Measurements from ENCODE around the gene ATF7IP2.
"Not testable (repeated sequence)": the region's sequence is repeated elsewhere in the genome, so short reads cannot be mapped to it uniquely, and the experiment has no call there.

ATF7IP2 gene

GRCh38 chr16:10447289-10447688 is 61.4 kb downstream of the ATF7IP2 start:
- no peak for DNase-seq (ENCODE audit: low read depth in 3 of 3, low spot score in 1 of 3)

GRCh38 chr16:10452208-10453158 is 66.6 kb downstream of the ATF7IP2 start:
- not testable (repeated sequence) for DNase-seq (ENCODE audit: low read depth in 3 of 3, low spot score in 1 of 3)

- no peak for DNase-seq (ENCODE audit: low read depth in 3 of 3, low spot score in 1 of 3)
Measured at GRCh38 chr16:10453159-10453510, 67.3 kb downstream of the ATF7IP2 start.

- DNase-seq (ENCODE audit: low read depth in 3 of 3, low spot score in 1 of 3), result no peak
Measured at GRCh38 chr16:10465821-10466220, 80.0 kb downstream of the ATF7IP2 start.

GRCh38 chr16:10466313-10466712 is 80.5 kb downstream of the ATF7IP2 start:
- DNase-seq (ENCODE audit: low read depth in 3 of 3, low spot score in 1 of 3), result no peak

- no peak for DNase-seq (ENCODE audit: low read depth in 3 of 3, low spot score in 1 of 3)
Measured at GRCh38 chr16:10466861-10467260, 81.0 kb downstream of the ATF7IP2 start.

GRCh38 chr16:10476636-10477035 is 90.8 kb downstream of the ATF7IP2 start:
- DNase-seq (ENCODE audit: low read depth in 3 of 3, low spot score in 1 of 3), result not testable (repeated sequence)

- DNase-seq (ENCODE audit: low read depth in 3 of 3, low spot score in 1 of 3), result no peak
Measured at GRCh38 chr16:10480151-10480550, 94.3 kb downstream of the ATF7IP2 start.

GRCh38 chr16:10485159-10485558 is 99.3 kb downstream of the ATF7IP2 start:
- DNase-seq (ENCODE audit: low read depth in 3 of 3, low spot score in 1 of 3), result no peak

- no peak for DNase-seq (ENCODE audit: low read depth in 3 of 3, low spot score in 1 of 3)
Measured at GRCh38 chr16:10485698-10486382, 100.0 kb downstream of the ATF7IP2 start.

GRCh38 chr16:10490141-10490540 is 104.3 kb downstream of the ATF7IP2 start:
- no peak for DNase-seq (ENCODE audit: low read depth in 3 of 3, low spot score in 1 of 3)

GRCh38 chr16:10493276-10493675 is 107.4 kb downstream of the ATF7IP2 start:
- no peak for DNase-seq (ENCODE audit: low read depth in 3 of 3, low spot score in 1 of 3)

GRCh38 chr16:10494343-10495030 is 108.6 kb downstream of the ATF7IP2 start:
- DNase-seq (ENCODE audit: low read depth in 3 of 3, low spot score in 1 of 3), result no peak

GRCh38 chr16:10495031-10495345 is 109.1 kb downstream of the ATF7IP2 start:
- no peak for DNase-seq (ENCODE audit: low read depth in 3 of 3, low spot score in 1 of 3)

GRCh38 chr16:10497132-10498101 is 111.6 kb downstream of the ATF7IP2 start:
- DNase-seq (ENCODE audit: low read depth in 3 of 3, low spot score in 1 of 3), result no peak

- DNase-seq (ENCODE audit: low read depth in 3 of 3, low spot score in 1 of 3), result no peak
Measured at GRCh38 chr16:10500582-10500981, 114.7 kb downstream of the ATF7IP2 start.

GRCh38 chr16:10501016-10501607 is 115.3 kb downstream of the ATF7IP2 start:
- no peak for DNase-seq (ENCODE audit: low read depth in 3 of 3, low spot score in 1 of 3)

GRCh38 chr16:10502776-10503175 is 116.9 kb downstream of the ATF7IP2 start:
- no peak for DNase-seq (ENCODE audit: low read depth in 3 of 3, low spot score in 1 of 3)

GRCh38 chr16:10504404-10504885 is 118.6 kb downstream of the ATF7IP2 start:
- DNase-seq (ENCODE audit: low read depth in 3 of 3, low spot score in 1 of 3), result no peak

- not testable (repeated sequence) for DNase-seq (ENCODE audit: low read depth in 3 of 3, low spot score in 1 of 3)
Measured at GRCh38 chr16:10505286-10505685, 119.4 kb downstream of the ATF7IP2 start.
